Measurements from ENCODE around the gene SEMA3C. TPM values are rescaled to one million over a fixed set of nuclear protein-coding genes. Genes with fewer than 3 reads are reported as not detected.

Gene SEMA3C
- total RNA-seq: 31.9 and 102 TPM in 2 replicates

DNA sequence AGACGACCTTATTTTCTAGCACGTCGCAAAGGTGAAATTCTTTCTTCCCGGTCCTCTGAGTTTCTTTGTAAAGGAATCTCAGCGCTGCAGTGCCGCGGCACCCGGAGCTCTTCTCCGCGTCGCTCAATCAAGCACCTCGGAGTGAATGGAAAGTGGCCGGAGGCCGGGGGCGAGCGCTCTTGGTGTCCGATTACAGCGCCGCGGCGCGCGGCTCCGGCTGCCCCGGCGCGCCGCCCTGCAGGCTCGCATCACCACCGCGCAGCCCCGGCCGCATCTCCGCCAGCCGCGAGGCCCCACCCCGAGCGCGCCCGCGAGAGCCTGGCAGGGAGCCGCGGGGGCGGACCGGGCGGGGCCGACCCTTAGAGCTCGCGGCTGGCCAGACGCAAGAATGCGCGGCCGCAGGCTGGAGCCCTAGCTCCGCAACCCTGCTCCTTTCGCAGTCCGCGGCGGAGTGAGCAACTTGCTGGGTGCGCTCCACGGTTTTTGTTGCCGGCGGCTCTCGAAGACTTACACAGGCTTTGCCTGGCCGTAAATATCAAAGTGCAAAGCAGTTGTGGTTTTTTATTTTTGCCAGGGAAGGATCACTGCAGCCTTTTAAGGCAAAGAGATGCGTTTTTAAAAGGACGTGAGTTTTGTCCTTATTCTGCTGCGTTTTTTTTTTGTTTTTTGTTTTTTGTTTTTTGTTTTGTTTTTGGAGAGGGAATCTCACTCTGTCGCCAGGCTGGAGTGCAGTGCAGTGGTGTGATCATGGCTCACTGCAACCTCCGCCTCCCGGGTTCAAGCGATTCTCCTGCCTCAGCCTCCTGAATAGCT, at the start of gene SEMA3C:
SEMA3C (minus strand) TSS at position 143 of the 813 bp plus-strand sequence. CDS start 2,270 bp downstream, outside the sequence.

